ENCODE results near the gene PEX5L. TPM values are rescaled to one million over a fixed set of nuclear protein-coding genes. Genes with fewer than 3 reads are reported as not detected.

PEX5L gene
- total RNA-seq, 1 experiment from 2014 or later: 0.33 TPM

- no TSS peak for BruUV-seq (replicated peaks)
- TF ChIP-seq, protein P1, sequence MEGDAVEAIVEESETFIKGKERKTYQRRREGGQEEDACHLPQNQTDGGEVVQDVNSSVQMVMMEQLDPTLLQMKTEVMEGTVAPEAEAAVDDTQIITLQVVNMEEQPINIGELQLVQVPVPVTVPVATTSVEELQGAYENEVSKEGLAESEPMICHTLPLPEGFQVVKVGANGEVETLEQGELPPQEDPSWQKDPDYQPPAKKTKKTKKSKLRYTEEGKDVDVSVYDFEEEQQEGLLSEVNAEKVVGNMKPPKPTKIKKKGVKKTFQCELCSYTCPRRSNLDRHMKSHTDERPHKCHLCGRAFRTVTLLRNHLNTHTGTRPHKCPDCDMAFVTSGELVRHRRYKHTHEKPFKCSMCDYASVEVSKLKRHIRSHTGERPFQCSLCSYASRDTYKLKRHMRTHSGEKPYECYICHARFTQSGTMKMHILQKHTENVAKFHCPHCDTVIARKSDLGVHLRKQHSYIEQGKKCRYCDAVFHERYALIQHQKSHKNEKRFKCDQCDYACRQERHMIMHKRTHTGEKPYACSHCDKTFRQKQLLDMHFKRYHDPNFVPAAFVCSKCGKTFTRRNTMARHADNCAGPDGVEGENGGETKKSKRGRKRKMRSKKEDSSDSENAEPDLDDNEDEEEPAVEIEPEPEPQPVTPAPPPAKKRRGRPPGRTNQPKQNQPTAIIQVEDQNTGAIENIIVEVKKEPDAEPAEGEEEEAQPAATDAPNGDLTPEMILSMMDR (conservative IDR thresholded peaks at IDR 0.05): no peak
- Histone ChIP-seq H3K36me3 (ENCODE audit: low read depth) (peaks cover 3% of the 10 kb centered on the region; the same call in 1 of the 2 replicates), H3K4me3 (no peak overlapping the region), H3K4me2 (no peak overlapping the region), H3K9me2 (ENCODE audit: insufficient read depth) (no peaks in the 10 kb centered on the region), H3K27me3 (ENCODE audit: insufficient read depth, low read depth) (no peaks in the 10 kb centered on the region), H2AFZ (no peak overlapping the region), H3K79me2 (ENCODE audit: low read depth) (no peaks in the 10 kb centered on the region), H3F3A (ENCODE audit: insufficient read depth, low read depth) (no peaks in the 10 kb centered on the region), H3K27ac (no peak overlapping the region), H3K9me3 (ENCODE audit: insufficient read depth, low read depth) (no peaks in the 10 kb centered on the region), H3K4me1 (replicated peaks; ENCODE audit: insufficient read depth) (no peaks in the 10 kb centered on the region), H4K20me1 (ENCODE audit: insufficient read depth) (no peaks in the 10 kb centered on the region)
- CTCF ChIA-PET: no interaction called here
- intact Hi-C loops (cut with micrococcal nuclease; ENCODE audit: unreplicated experiment): no loop called here
- no peak for DNase-seq
- POLR2A ChIA-PET (ENCODE audit: unreplicated experiment): no interaction called here
Observed at GRCh38 chr3:179745716-179746115, 291.0 kb downstream of the PEX5L start.

- Histone ChIP-seq H3K9me3 (ENCODE audit: insufficient read depth, low read depth) (no peaks in the 10 kb centered on the region), H3K27ac (no peak overlapping the region), H3K4me2 (no peak overlapping the region), H3K27me3 (ENCODE audit: insufficient read depth, low read depth) (no peaks in the 10 kb centered on the region), H3K79me2 (ENCODE audit: low read depth) (no peaks in the 10 kb centered on the region), H3K36me3 (ENCODE audit: low read depth) (peaks cover 3% of the 10 kb centered on the region; the same call in 1 of the 2 replicates), H3K9me2 (ENCODE audit: insufficient read depth) (no peaks in the 10 kb centered on the region), H3K4me1 (replicated peaks; ENCODE audit: insufficient read depth) (no peaks in the 10 kb centered on the region), H2AFZ (no peak overlapping the region), H4K20me1 (ENCODE audit: insufficient read depth) (no peaks in the 10 kb centered on the region), H3K4me3 (no peak overlapping the region), H3F3A (ENCODE audit: insufficient read depth, low read depth) (no peaks in the 10 kb centered on the region)
- no TSS peak for BruUV-seq (replicated peaks)
- CTCF ChIA-PET: no interaction called here
- intact Hi-C loops (cut with micrococcal nuclease; ENCODE audit: unreplicated experiment): no loop called here
- DNase-seq: no peak
- TF ChIP-seq EZH2 (IDR thresholded peaks at IDR 0.05; ENCODE audit: low read depth): no peak
- TF ChIP-seq, protein P1 (conservative IDR thresholded peaks at IDR 0.05): no peak
- POLR2A ChIA-PET (ENCODE audit: unreplicated experiment): no interaction called here
Observed at GRCh38 chr3:179745079-179745478, 291.7 kb downstream of the PEX5L start.

Data from PC-9 (cell line).